RWPE2 (cell line): ENCODE measurements around the gene LGALS4.
A peak's percentile ranks its signal among the peaks of the same experiment; 100 is the strongest.
"Not testable (repeated sequence)": the region's sequence is repeated elsewhere in the genome, so short reads cannot be mapped to it uniquely, and the experiment has no call there.

ENCODE experiments used
- ATAC-seq: fragments of 200-7000 bp; cut with Tn5 transposase; 3 replicates; pipeline ENCODE4 v1.9.1; 2021; ENCODE audit warnings: low read depth
- DNase-seq: peaks from one replicate; pipeline ENCODE4 v3.0.0-alpha.2; 2020; ENCODE audit warnings: low spot score
- H3K27ac ChIP-seq: fragments of 450-650 bp; 2 replicates; pipeline ENCODE4 v1.5.1; 2017; ENCODE audit warnings: mild to moderate bottlenecking; ENCODE audit not compliant: poor library complexity, severe bottlenecking
- H3K27me3 ChIP-seq: fragments of 250-450 bp; sonication (Bioruptor Pico); 2 replicates; pipeline ENCODE4 v1.5.1; 2021; ENCODE audit warnings: mild to moderate bottlenecking, moderate library complexity; ENCODE audit not compliant: insufficient read depth, poor library complexity, severe bottlenecking
- H3K36me3 ChIP-seq: fragments of 250-450 bp; sonication (Bioruptor Pico); 2 replicates; pipeline ENCODE4 v1.5.1; 2020; ENCODE audit warnings: low read depth, mild to moderate bottlenecking, moderate library complexity
- H3K4me1 ChIP-seq: fragments of 250-450 bp; sonication (Bioruptor Pico); 2 replicates; pipeline ENCODE4 v1.5.1; 2021; ENCODE audit warnings: mild to moderate bottlenecking, moderate library complexity; ENCODE audit not compliant: insufficient read depth, poor library complexity, severe bottlenecking
- H3K4me3 ChIP-seq: fragments of 250-450 bp; sonication (Bioruptor Pico); 2 replicates; pipeline ENCODE4 v1.5.1; 2021; ENCODE audit warnings: mild to moderate bottlenecking, moderate library complexity; ENCODE audit not compliant: severe bottlenecking
- H3K9me3 ChIP-seq: fragments of 250-450 bp; sonication (Bioruptor Pico); 2 replicates; pipeline ENCODE4 v1.5.1; 2021; ENCODE audit warnings: mild to moderate bottlenecking, moderate library complexity; ENCODE audit not compliant: severe bottlenecking
- TF ChIP-seq, protein P1 (sequence below): fragments of 450-650 bp; IDR thresholded peaks from one replicate; pipeline ENCODE4 v1.5.1; 2017; ENCODE audit warnings: mild to moderate bottlenecking, moderate library complexity; ENCODE audit not compliant: poor library complexity, severe bottlenecking

LGALS4 gene

GRCh38 chr19:38800577-38801347, 12.0 kb downstream of the LGALS4 start:
- DNase-seq (no peak), ATAC-seq (no peak)
- Histone ChIP-seq H3K27ac (peak overlapping the region; percentile 53), H3K27me3 (no peaks in the 10 kb centered on the region), H3K36me3 (no peaks in the 10 kb centered on the region), H3K4me3 (no peak overlapping the region), H3K9me3 (no peaks in the 10 kb centered on the region), H3K4me1 (peaks cover 17% of the 10 kb centered on the region)
- TF ChIP-seq, protein P1, sequence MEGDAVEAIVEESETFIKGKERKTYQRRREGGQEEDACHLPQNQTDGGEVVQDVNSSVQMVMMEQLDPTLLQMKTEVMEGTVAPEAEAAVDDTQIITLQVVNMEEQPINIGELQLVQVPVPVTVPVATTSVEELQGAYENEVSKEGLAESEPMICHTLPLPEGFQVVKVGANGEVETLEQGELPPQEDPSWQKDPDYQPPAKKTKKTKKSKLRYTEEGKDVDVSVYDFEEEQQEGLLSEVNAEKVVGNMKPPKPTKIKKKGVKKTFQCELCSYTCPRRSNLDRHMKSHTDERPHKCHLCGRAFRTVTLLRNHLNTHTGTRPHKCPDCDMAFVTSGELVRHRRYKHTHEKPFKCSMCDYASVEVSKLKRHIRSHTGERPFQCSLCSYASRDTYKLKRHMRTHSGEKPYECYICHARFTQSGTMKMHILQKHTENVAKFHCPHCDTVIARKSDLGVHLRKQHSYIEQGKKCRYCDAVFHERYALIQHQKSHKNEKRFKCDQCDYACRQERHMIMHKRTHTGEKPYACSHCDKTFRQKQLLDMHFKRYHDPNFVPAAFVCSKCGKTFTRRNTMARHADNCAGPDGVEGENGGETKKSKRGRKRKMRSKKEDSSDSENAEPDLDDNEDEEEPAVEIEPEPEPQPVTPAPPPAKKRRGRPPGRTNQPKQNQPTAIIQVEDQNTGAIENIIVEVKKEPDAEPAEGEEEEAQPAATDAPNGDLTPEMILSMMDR = no peak

DNA sequence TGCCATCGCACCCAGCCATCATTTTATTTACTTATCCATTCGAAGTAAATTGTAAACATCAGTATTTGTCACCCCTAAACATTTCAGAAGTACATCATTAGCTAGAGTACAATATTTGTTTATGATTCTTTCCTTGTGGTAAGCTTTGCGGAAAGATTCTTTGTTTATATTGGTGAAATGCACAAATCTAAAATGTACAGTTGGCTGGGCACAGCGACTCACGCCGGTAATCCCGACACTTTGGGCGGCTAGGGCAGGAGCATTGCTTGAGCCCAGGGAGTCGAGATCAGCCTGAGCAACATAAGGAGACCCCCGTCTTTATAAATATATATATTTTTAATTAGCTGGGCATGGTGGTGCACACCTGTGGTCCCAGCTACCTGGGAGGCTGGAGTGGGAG, 13.6 kb downstream of the LGALS4 start:
- Histone ChIP-seq H3K27me3 (no peaks in the 10 kb centered on the region), H3K9me3 (no peaks in the 10 kb centered on the region), H3K4me1 (peaks cover 13% of the 10 kb centered on the region), H3K27ac (peak overlapping the region; percentile 53), H3K36me3 (no peaks in the 10 kb centered on the region), H3K4me3 (no peak overlapping the region)
- TF ChIP-seq, protein P1 = no peak
- DNase-seq (no peak), ATAC-seq (peak; percentile 30; the same call in 2 of the 3 replicates)

DNA sequence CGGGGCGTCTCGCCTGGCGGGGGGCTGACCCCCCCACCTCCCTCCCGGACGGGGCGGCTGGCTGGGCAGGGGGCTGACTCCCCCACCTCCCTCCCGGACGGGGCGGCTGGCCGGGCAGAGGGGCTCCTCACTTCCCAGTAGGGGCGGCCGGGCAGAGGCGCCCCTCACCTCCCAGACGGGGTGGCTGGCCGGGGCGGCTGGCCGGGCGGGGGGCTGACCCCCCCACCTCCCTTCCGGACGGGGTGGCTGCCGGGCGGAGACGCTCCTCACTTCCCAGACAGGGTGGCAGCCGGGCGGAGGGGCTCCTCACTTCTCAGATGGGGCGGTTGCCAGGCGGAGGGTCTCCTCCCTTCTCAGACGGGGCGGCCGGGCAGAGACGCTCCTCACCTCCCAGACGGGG, 15.0 kb downstream of the LGALS4 start:
- not testable (repeated sequence) for H3K27me3 ChIP-seq, H3K9me3 ChIP-seq, H3K27ac ChIP-seq, ATAC-seq, H3K36me3 ChIP-seq, H3K4me3 ChIP-seq, DNase-seq
- peaks cover 22% of the 10 kb centered on the region for H3K4me1 ChIP-seq

DNA sequence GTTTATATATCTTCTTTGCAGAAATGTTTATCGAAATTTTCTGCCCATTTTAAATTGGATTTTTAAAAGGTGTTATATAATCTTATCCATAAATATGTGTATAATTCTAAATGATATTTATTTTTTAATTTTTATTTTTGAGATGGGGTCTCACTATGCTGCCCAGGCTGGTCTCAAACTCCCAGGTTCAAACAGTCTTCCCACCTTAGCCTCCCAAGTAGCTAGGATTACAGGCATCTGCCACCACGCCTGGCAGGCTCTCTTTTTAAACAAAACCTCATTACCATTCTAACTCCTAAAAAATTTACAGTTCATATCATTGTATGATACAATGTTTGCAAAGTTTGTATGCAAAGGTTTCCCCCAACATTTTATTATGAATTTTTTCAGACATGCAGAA, 16.6 kb downstream of the LGALS4 start:
- TF ChIP-seq, protein P1 = no peak
- H3K36me3 ChIP-seq = no peaks in the 10 kb centered on the region
- no peaks in the 10 kb centered on the region for H3K27me3 ChIP-seq
- DNase-seq (no peak), ATAC-seq (no peak)
- H3K4me3 ChIP-seq = no peak overlapping the region
- H3K4me1 ChIP-seq = peaks cover 27% of the 10 kb centered on the region
- no peak overlapping the region for H3K27ac ChIP-seq
- H3K9me3 ChIP-seq = no peaks in the 10 kb centered on the region

GRCh38 chr19:38795549-38795948, 17.2 kb downstream of the LGALS4 start:
- H3K9me3 ChIP-seq = no peaks in the 10 kb centered on the region
- ATAC-seq (no peak), DNase-seq (no peak)
- H3K27ac ChIP-seq = no peak overlapping the region
- H3K27me3 ChIP-seq = no peaks in the 10 kb centered on the region
- H3K4me1 ChIP-seq = peaks cover 27% of the 10 kb centered on the region
- H3K4me3 ChIP-seq = no peak overlapping the region
- TF ChIP-seq, protein P1 = no peak
- no peaks in the 10 kb centered on the region for H3K36me3 ChIP-seq
